Measurements from ENCODE around the gene RPS15A.
"Not testable (repeated sequence)": the region's sequence is repeated elsewhere in the genome, so short reads cannot be mapped to it uniquely, and the experiment has no call there.

RPS15A gene

DNA sequence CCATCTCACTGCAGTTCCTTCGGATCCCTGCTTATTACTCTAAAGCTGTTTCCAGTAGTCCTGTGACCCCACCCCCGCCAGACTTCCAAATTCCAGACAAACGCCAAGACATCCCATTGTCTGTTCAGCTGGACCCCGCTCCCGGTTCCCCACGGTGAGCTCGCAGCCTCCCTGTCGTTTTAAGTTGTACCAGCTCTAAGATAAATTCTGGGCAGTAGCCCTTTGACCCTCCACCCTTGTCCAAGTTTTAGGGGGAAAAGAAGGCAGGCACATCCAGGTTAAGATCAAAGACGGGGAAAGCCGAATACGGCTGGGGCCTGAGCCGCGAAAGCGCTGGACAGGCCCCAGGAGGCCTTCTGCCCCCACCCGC, 10.6 kb upstream of the RPS15A start:
- DNase-seq = peak in 3 of 42 donors; percentile 13 to 20 (median 13)
- intact Hi-C loops (cut with DNase I) = loop anchor here (1.0 to 10.0 kb wide), 4 partner anchors 10 to 724 kb away; partner anchors contain the start of genes CCP110, GDE1, RPS15A and SMG1

DNA sequence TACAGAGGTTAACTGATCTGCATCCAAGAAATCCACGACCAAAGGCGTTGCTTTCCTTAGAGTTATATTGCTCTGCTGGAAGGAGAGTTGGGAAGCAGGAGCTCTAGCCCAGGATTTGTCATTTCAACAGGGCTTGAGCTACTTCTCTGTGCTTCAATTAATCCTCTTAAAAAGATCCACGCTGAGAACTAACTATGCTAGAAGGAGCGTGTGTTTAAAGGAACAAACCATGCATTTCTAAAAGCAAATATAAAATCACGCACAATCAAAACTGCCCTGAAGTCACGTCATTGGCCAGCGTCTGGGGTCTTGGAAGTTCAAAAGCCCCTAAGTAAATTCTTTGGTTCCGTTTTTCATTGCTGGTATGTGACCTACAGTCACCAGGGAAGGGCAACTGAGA, 10.2 kb upstream of the RPS15A start:
- DNase-seq = no peak
- intact Hi-C loops (cut with DNase I) = loop anchor here (2.0 to 10.0 kb wide), 3 partner anchors 127 to 725 kb away; partner anchors contain the start of genes CCP110, GDE1 and SMG1

- no peak for DNase-seq
- intact Hi-C loops (cut with DNase I) = loop anchor here (10.0 kb wide), 1 partner anchor 265 kb away; the partner anchor contains the start of gene COQ7
Observed at GRCh38 chr16:18799500-18799899, 9.4 kb upstream of the RPS15A start.

DNA sequence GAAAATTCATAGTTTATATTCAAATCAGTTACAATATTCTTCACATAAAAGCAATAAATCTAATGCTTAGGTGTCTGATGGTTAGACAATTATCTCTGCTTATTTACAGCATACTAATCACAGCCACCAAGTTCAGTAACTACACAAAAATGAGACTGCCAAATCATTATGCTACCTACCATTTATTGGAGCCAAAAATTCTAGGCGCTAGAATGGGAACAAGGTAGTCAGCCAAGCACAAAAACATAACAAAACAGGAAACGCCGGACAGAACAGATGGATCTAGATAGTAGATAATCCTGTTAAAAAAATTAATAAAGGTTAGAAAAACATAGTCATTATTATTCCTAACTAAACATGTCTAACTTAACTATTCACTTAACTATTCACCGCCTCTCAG, 7.6 kb upstream of the RPS15A start:
- no peak for DNase-seq
- intact Hi-C loops (cut with DNase I) = loop anchor here (10.0 kb wide), 1 partner anchor 267 kb away; the partner anchor contains the start of gene COQ7

DNA sequence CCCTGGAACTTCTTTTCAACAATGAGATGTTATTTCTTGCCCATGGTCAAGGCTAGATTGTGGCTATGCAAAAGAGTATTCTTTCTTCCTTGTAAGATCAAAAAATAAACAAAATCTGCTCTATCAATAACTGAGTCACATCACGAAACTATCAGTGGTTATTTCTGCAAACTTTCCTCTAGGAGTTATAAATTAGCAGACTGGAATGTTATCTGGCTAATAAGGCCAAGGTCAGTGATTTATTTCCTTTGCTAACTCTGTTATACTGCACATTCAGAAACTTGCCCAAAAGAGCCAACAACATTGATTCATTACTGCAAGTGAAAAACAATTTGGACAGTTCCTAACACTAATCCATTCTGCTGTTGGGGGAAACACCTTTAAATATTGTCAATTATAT, 6.2 kb upstream of the RPS15A start:
- DNase-seq = no peak
- intact Hi-C loops (cut with DNase I) = loop anchor here (10.0 kb wide), 1 partner anchor 268 kb away; the partner anchor contains the start of gene COQ7

- no peak for DNase-seq
- intact Hi-C loops (cut with DNase I) = loop anchor here (10.0 kb wide), 1 partner anchor 272 kb away; the partner anchor contains the start of gene COQ7
Observed at GRCh38 chr16:18792836-18793433, 2.8 kb upstream of the RPS15A start.

- intact Hi-C loops (cut with DNase I) = no loop called here
- no peak for DNase-seq
Observed at GRCh38 chr16:18789515-18789849, 652 bp downstream of the RPS15A start.

GRCh38 chr16:18788828-18789514, 1.2 kb downstream of the RPS15A start:
- no peak for DNase-seq
- intact Hi-C loops (cut with DNase I) = no loop called here

DNA sequence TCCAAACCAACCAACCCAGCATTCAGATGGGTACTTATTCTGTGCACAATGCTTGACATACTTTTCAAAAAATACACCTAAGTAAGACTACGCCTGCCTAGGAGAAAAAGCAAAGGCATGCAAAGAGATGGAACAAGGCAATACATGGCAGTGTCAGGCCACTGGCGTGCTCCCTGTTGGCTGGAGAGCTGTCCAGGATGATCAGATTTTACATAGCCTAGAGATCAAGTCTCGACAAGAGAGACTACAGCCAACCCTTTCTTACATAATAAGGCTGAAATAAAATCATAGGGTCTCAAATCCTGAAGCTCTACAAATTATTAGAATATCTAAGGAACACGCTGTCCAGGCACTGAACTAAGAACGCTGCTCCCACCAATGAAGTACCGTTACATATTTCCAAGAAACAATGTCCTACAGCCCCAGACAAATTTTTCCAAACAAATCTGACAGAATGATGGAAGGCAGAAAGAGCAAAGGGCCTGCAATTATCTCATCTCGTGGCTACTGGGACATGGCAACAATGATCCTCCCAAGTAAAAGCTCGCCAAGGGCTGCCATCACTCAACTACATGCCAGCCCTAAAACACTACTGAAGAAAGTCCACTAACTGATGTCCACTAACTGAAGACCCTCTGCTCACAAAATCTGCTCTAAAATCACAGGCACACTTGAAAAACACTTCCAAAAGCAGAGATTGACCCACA, 5.1 kb downstream of the RPS15A start:
- DNase-seq = no peak
- intact Hi-C loops (cut with DNase I) = no loop called here

GRCh38 chr16:18783430-18784341, 6.4 kb downstream of the RPS15A start:
- intact Hi-C loops (cut with DNase I) = no loop called here
- no peak for DNase-seq

DNA sequence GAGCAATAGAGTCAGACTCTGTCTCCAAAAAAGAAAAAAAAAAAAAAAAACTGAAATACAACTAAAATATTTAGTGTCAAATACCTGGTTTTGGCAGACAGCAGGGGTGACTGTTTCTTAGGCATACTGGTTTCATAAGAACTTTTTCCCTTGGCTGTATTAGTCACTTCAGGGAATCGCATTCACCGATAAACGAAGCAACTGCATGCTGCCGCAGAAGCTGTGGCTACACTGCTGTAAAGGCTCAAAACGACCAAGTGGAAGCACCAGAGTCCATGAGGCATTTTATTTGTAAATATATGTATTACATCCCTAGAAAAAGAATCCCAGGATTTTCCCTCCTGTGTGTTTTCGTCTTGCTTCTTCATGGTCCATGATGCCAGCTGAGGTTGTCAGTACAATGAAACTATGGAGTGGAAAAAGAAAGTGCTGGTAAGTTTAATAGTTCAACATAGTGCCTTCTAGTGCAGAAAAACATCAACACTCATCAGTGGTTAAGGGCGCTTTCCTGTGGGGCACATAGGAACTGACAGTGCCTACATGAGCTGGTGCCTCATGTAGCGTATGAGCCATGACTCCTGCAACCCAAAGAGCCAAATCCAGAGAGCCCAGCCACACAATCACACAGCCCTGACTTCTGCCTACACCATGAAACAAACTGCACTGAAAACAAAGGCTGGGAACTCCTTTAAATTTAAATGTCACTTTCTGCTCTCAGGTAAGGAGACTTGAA, 7.3 kb downstream of the RPS15A start:
- intact Hi-C loops (cut with DNase I) = no loop called here
- DNase-seq = no peak

- DNase-seq = not testable (repeated sequence)
Observed at GRCh38 chr16:18781232-18781631, 8.9 kb downstream of the RPS15A start.

GRCh38 chr16:18780460-18781026, 9.6 kb downstream of the RPS15A start:
- intact Hi-C loops (cut with DNase I) = not testable (repeated sequence)

More at GRCh38 chr16:18781232-18781631, 8.9 kb downstream of the RPS15A start:
- intact Hi-C loops (cut with DNase I) = not testable (repeated sequence)

DNA sequence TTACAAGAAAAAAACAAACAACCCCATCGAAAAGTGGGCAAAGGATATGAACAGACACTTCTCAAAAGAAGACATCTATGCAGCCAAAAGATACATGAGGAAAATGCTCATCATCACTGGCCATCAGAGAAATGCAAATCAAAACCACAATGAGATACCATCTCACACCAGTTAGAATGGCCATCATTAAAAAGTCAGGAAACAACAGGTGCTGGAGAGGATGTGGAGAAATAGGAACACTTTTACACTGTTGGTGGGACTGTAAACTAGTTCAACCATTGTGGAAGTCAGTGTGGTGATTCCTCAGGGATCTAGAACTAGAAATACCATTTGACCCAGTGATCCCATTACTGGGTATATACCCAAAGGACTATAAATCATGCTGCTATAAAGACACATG, 12.5 kb downstream of the RPS15A start:
- intact Hi-C loops (cut with DNase I) = not testable (repeated sequence)

More at GRCh38 chr16:18780460-18781026, 9.6 kb downstream of the RPS15A start:
- DNase-seq = not testable (repeated sequence)

DNA sequence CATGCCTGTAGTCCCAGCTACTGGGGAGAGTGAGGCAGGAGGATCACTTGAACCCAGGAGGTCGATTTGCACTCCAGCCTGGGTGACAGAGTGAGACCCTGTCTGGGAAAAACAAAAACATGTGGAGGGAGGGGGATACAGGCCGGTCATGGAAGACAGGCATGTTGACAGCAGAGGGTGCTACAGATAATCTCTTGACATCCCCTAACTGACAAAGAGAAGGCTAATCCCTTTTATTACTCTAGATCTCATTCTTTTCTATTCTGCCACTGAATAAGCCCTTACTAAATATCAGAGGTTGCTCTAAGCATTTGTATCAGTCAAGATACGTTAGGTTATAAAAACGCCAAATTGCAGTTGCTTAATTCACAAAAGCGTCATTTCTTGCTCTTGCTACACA, 13.8 kb downstream of the RPS15A start:
- intact Hi-C loops (cut with DNase I); DNase-seq: not testable (repeated sequence)

More for the DNA sequence above, 12.5 kb downstream of the RPS15A start:
- not testable (repeated sequence) for DNase-seq

DNA sequence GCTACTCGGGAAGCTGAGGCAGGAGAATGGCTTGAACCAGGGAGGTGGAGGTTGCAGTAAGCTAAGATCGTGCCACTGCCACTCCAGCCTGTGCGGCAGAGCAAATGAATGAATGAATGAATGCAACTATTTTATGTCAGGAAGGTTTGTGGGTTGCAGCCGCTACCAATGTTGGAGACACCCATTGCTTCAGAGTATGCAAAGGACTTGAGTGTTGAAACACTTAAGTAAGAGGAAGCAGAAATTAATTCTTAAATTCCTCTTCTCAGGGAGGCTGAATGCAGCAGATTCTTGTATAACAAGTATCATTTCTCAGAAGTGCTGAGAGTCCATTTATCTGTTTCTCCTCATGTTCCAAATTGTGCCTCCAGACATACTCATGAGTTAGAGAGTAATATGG, 15.5 kb downstream of the RPS15A start:
- DNase-seq; intact Hi-C loops (cut with DNase I): not testable (repeated sequence)

DNA sequence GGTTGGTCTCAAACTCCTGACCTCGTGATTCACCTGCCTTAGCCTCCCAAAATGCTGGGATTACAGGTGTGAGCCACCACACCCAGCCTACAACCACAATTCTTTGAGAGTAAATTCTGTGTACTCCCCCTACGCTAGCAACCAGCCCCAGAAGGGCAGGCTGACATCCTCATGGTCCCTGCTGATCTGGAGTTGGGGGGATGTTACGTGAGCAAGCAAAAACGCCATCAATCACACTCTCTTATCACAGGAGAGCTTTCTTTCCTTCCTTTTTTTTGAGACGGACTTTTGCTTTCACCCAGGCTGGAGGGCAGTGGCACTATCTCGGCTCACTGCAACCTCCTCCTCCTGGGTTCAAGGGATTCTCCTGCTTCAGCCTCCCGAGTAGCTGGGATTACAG, 18.0 kb downstream of the RPS15A start:
- DNase-seq; intact Hi-C loops (cut with DNase I): not testable (repeated sequence)

Measured in head of caudate nucleus (tissue), 42 donors.